ENCODE measurements around the gene SLC28A2.
"Not testable (repeated sequence)": the region's sequence is repeated elsewhere in the genome, so short reads cannot be mapped to it uniquely, and the experiment has no call there.

The SLC28A2 gene

DNA sequence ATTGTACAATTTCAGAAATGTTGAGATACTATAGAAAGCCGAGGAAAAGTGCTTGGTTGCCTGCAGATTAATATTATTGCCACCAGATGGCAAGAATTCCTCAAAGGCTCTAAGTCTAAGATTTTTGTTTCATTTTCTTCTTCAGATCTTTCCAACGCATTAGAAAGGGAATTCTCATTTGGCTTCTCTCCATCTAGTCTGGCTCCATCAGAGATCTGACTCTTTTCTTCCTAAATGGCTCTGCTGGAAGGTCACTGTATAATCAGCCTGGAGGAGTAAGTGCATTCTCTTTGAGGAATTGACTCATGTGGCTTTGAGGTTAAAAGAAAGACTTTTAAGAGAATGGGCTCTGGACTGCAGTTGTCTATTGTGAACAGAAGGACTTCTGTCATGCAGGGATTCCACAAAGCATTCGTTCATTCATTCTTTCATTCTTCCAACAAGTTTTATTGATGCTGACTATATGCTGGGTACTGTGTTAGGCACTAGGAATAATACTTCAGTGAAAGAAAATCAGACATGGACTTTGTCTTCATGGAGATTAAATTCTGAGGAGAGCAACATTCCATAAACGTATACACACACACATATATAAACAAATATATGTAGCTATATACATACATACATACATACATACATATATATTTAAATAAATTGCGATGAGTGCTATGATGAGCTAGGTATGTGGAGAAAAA is 55.3 kb downstream of the SLC28A2 start:
- H3K79me2 ChIP-seq (ENCODE audit: insufficient read depth, low read length) = no peaks in the 10 kb centered on the region
- H3K4me1 ChIP-seq (ENCODE audit: insufficient read depth, low read length) = no peaks in the 10 kb centered on the region
- no peak overlapping the region for H3K27ac ChIP-seq (ENCODE audit: low read length)
- DNase-seq = no peak
- H3K4me3 ChIP-seq (ENCODE audit: low read depth in 1 of 2, low read length in 2 of 2) = peak overlapping the region in 1 of 2 experiments; percentile 3; a peak in 1 of 4 replicates
- no peaks in the 10 kb centered on the region for H4K20me1 ChIP-seq (ENCODE audit: insufficient read depth, low read length)
- ATAC-seq (ENCODE audit: insufficient read depth, low read depth) = peak; percentile 45; the same call in 1 of the 3 replicates
- TF ChIP-seq EZH2 (IDR thresholded peaks at IDR 0.05; ENCODE audit: borderline replicate concordance, low read depth, low read length, severe bottlenecking) (no peak), CTCF (IDR thresholded peaks at IDR 0.05; ENCODE audit: borderline replicate concordance, extremely low read depth, low read length, poor library complexity, severe bottlenecking) (peak; percentile 61)
- no peaks in the 10 kb centered on the region for H3K27me3 ChIP-seq (ENCODE audit: insufficient read depth, low read length, poor library complexity)
- no peak overlapping the region for H3K9ac ChIP-seq (ENCODE audit: low read depth, low read length)
- peak overlapping the region; percentile 41; the same call in 1 of the 2 replicates for H3K4me2 ChIP-seq (ENCODE audit: insufficient read depth, low read length)
- H3K36me3 ChIP-seq (ENCODE audit: insufficient read depth, low read length) = no peaks in the 10 kb centered on the region
- no peak overlapping the region for H2AFZ ChIP-seq (ENCODE audit: low read depth, low read length)
- no peaks in the 10 kb centered on the region for H3K9me3 ChIP-seq (ENCODE audit: insufficient read depth, low read length, severe bottlenecking)

DNA sequence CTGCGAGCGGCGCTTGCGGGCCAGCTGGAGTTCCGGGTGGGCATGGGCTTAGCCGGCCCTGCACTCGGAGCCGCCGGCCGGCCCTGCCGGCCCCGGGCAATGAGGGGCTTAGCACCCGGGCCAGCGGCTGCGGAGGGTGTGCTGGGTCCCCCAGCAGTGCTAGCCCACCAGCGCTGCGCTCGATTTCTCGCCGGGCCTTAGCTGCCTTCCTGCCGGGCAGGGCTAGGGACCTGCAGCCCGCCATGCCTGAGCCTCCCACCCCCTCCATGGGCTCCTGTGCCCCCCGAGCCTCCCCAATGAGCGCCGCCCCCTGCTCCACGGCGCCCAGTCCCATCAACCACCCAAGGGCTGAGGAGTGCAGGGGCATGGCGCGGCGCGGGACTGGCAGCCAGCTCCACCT is 62.1 kb downstream of the SLC28A2 start:
- not testable (repeated sequence) for H3K4me2 ChIP-seq (ENCODE audit: insufficient read depth, low read length); H3K9me3 ChIP-seq (ENCODE audit: insufficient read depth, low read length, severe bottlenecking); DNase-seq; H3K4me1 ChIP-seq (ENCODE audit: insufficient read depth, low read length); H4K20me1 ChIP-seq (ENCODE audit: insufficient read depth, low read length); ATAC-seq (ENCODE audit: insufficient read depth, low read depth); H3K9ac ChIP-seq (ENCODE audit: low read depth, low read length); H3K27me3 ChIP-seq (ENCODE audit: insufficient read depth, low read length, poor library complexity); H3K4me3 ChIP-seq (ENCODE audit: low read depth in 1 of 2, low read length in 2 of 2); H2AFZ ChIP-seq (ENCODE audit: low read depth, low read length); H3K27ac ChIP-seq (ENCODE audit: low read length); H3K36me3 ChIP-seq (ENCODE audit: insufficient read depth, low read length); H3K79me2 ChIP-seq (ENCODE audit: insufficient read depth, low read length)

- Histone ChIP-seq H3K27ac (ENCODE audit: low read length) (no peak overlapping the region), H3K36me3 (ENCODE audit: insufficient read depth, low read length) (no peaks in the 10 kb centered on the region), H3K79me2 (ENCODE audit: insufficient read depth, low read length) (no peaks in the 10 kb centered on the region), H3K4me1 (ENCODE audit: insufficient read depth, low read length) (no peaks in the 10 kb centered on the region), H3K4me3 (ENCODE audit: low read depth in 1 of 2, low read length in 2 of 2) (no peak overlapping the region), H2AFZ (ENCODE audit: low read depth, low read length) (no peak overlapping the region), H3K9ac (ENCODE audit: low read depth, low read length) (no peak overlapping the region), H3K27me3 (ENCODE audit: insufficient read depth, low read length, poor library complexity) (no peaks in the 10 kb centered on the region), H3K4me2 (ENCODE audit: insufficient read depth, low read length) (no peak overlapping the region), H4K20me1 (ENCODE audit: insufficient read depth, low read length) (no peaks in the 10 kb centered on the region), H3K9me3 (ENCODE audit: insufficient read depth, low read length, severe bottlenecking) (no peaks in the 10 kb centered on the region)
- ATAC-seq (ENCODE audit: insufficient read depth, low read depth) (no peak), DNase-seq (no peak)
- TF ChIP-seq EZH2 (IDR thresholded peaks at IDR 0.05; ENCODE audit: borderline replicate concordance, low read depth, low read length, severe bottlenecking) = no peak
- no peak for TF ChIP-seq CTCF (IDR thresholded peaks at IDR 0.05; ENCODE audit: borderline replicate concordance, extremely low read depth, low read length, poor library complexity, severe bottlenecking)
These were observed 62.9 kb downstream of the SLC28A2 start for GRCh38 chr15:45314960-45315359.

GRCh38 chr15:45319472-45320214 is 67.6 kb downstream of the SLC28A2 start:
- no peaks in the 10 kb centered on the region for H3K27me3 ChIP-seq (ENCODE audit: insufficient read depth, low read length, poor library complexity)
- no peak overlapping the region for H3K9ac ChIP-seq (ENCODE audit: low read depth, low read length)
- ATAC-seq (ENCODE audit: insufficient read depth, low read depth) = no peak
- no peak overlapping the region for H3K4me3 ChIP-seq (ENCODE audit: low read depth in 1 of 2, low read length in 2 of 2)
- no peak overlapping the region for H3K27ac ChIP-seq (ENCODE audit: low read length)
- no peaks in the 10 kb centered on the region for H4K20me1 ChIP-seq (ENCODE audit: insufficient read depth, low read length)
- DNase-seq = no peak
- no peaks in the 10 kb centered on the region for H3K9me3 ChIP-seq (ENCODE audit: insufficient read depth, low read length, severe bottlenecking)
- no peaks in the 10 kb centered on the region for H3K36me3 ChIP-seq (ENCODE audit: insufficient read depth, low read length)
- H3K4me2 ChIP-seq (ENCODE audit: insufficient read depth, low read length) = no peak overlapping the region
- TF ChIP-seq CTCF (IDR thresholded peaks at IDR 0.05; ENCODE audit: borderline replicate concordance, extremely low read depth, low read length, poor library complexity, severe bottlenecking) = no peak
- H3K4me1 ChIP-seq (ENCODE audit: insufficient read depth, low read length) = no peaks in the 10 kb centered on the region
- no peaks in the 10 kb centered on the region for H3K79me2 ChIP-seq (ENCODE audit: insufficient read depth, low read length)
- H2AFZ ChIP-seq (ENCODE audit: low read depth, low read length) = no peak overlapping the region

Data from DND-41 (cell line).